Measurements from ENCODE around the gene XRN2.

XRN2 gene

GRCh38 chr20:21294755-21295154 lies 8.4 kb upstream of the XRN2 start:
- DNase-seq (ENCODE audit: low read depth) = no peak

- DNase-seq (ENCODE audit: low read depth) = no peak
Observed at GRCh38 chr20:21301940-21302663, 1.0 kb upstream of the XRN2 start.

GRCh38 chr20:21302664-21303060 lies 469 bp upstream of the XRN2 start:
- DNase-seq (ENCODE audit: low read depth) = no peak

- DNase-seq (ENCODE audit: low read depth) = no peak
Observed at GRCh38 chr20:21303872-21304586, 898 bp downstream of the XRN2 start.

- DNase-seq (ENCODE audit: low read depth) = no peak
Observed at GRCh38 chr20:21308340-21308739, 5.2 kb downstream of the XRN2 start.

GRCh38 chr20:21309678-21310467 lies 6.7 kb downstream of the XRN2 start:
- no peak for DNase-seq (ENCODE audit: low read depth)

GRCh38 chr20:21312813-21313474 lies 9.8 kb downstream of the XRN2 start:
- DNase-seq (ENCODE audit: low read depth) = no peak

- DNase-seq (ENCODE audit: low read depth) = no peak
Observed at GRCh38 chr20:21315138-21315537, 12.0 kb downstream of the XRN2 start.

- no peak for DNase-seq (ENCODE audit: low read depth)
Observed at GRCh38 chr20:21322083-21322710, 19.1 kb downstream of the XRN2 start.

GRCh38 chr20:21322921-21323331 lies 19.8 kb downstream of the XRN2 start:
- DNase-seq (ENCODE audit: low read depth) = no peak

GRCh38 chr20:21323640-21324039 lies 20.5 kb downstream of the XRN2 start:
- peak; percentile 57 for DNase-seq (ENCODE audit: low read depth)

GRCh38 chr20:21324126-21324525 lies 21.0 kb downstream of the XRN2 start:
- no peak for DNase-seq (ENCODE audit: low read depth)

GRCh38 chr20:21325296-21325695 lies 22.2 kb downstream of the XRN2 start:
- DNase-seq (ENCODE audit: low read depth) = no peak

- DNase-seq (ENCODE audit: low read depth) = no peak
Observed at GRCh38 chr20:21326700-21327099, 23.6 kb downstream of the XRN2 start.

- no peak for DNase-seq (ENCODE audit: low read depth)
Observed at GRCh38 chr20:21336455-21337151, 33.5 kb downstream of the XRN2 start.

- DNase-seq (ENCODE audit: low read depth) = no peak
Observed at GRCh38 chr20:21338291-21338690, 35.2 kb downstream of the XRN2 start.

GRCh38 chr20:21339499-21339898 lies 36.4 kb downstream of the XRN2 start:
- no peak for DNase-seq (ENCODE audit: low read depth)

GRCh38 chr20:21340991-21341697 lies 38.0 kb downstream of the XRN2 start:
- DNase-seq (ENCODE audit: low read depth) = no peak

GRCh38 chr20:21342656-21343345 lies 39.7 kb downstream of the XRN2 start:
- DNase-seq (ENCODE audit: low read depth) = no peak

Data from fibroblast of the conjunctiva (primary cell).